Erythroblast (primary cell): Measurements from ENCODE around the gene CD300H.

Experiments
- GATA1 ChIP-seq: IDR thresholded peaks from 2 replicates; pipeline ENCODE4 v1.6.1; 2011; ENCODE audit warnings: low read depth, mild to moderate bottlenecking, control low read depth, low read length, moderate library complexity
- POLR2A ChIP-seq: IDR thresholded peaks from 2 replicates; pipeline ENCODE4 v1.6.1; 2011; ENCODE audit warnings: mild to moderate bottlenecking, low read length

- TF ChIP-seq POLR2A (no peak), GATA1 (no peak)
These were observed 38.7 kb upstream of the CD300H start for GRCh38 chr17:74606050-74606449.
